Astrocyte (in vitro differentiated cells and primary cell): ENCODE measurements around the gene TTLL7.

Experiments
- EZH2 ChIP-seq: IDR thresholded peaks from 2 replicates; pipeline ENCODE4 v1.6.1; 2012; ENCODE audit warnings: mild to moderate bottlenecking, low read length, inconsistent platforms; ENCODE audit not compliant: insufficient read depth
- TF ChIP-seq, protein P1 (sequence below): IDR thresholded peaks from 2 replicates; pipeline ENCODE4 v1.5.1; 2011; ENCODE audit warnings: low read depth, mild to moderate bottlenecking, inconsistent platforms, low read length, moderate library complexity; ENCODE audit not compliant: insufficient read depth

DNA sequence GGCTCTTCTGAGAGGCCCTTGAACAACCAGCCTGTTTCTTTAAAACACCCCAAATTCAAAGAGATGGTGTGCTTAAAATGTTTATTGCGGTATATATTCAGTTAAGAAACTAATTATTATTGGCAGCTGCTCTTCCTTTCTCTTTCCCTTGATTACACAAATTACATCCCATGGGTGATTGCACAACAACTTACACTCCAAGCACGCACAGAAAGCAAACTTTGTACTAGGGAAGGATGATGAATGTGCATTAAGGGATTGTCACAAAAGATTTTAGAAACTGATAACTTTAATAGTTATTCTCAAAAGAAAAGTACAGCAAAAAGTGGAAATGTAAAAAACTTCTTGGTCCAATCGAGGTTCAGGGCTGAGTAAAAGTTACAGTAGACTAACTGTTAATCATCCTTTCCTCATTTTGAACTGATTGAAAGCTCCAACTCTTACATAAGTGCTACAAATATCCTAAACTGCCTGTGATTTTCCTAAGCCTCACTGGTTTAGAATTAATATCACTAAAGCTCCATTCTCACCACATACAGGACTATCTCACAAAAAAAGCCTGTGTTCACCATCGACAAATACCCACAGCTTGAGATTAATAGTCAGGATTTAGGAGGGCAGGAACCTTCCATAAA is 153.4 kb downstream of the TTLL7 start:
- TF ChIP-seq, protein P1, sequence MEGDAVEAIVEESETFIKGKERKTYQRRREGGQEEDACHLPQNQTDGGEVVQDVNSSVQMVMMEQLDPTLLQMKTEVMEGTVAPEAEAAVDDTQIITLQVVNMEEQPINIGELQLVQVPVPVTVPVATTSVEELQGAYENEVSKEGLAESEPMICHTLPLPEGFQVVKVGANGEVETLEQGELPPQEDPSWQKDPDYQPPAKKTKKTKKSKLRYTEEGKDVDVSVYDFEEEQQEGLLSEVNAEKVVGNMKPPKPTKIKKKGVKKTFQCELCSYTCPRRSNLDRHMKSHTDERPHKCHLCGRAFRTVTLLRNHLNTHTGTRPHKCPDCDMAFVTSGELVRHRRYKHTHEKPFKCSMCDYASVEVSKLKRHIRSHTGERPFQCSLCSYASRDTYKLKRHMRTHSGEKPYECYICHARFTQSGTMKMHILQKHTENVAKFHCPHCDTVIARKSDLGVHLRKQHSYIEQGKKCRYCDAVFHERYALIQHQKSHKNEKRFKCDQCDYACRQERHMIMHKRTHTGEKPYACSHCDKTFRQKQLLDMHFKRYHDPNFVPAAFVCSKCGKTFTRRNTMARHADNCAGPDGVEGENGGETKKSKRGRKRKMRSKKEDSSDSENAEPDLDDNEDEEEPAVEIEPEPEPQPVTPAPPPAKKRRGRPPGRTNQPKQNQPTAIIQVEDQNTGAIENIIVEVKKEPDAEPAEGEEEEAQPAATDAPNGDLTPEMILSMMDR: no peak
- TF ChIP-seq EZH2: no peak
